Coronary artery (tissue), 2 donors: ENCODE results near the gene LMBR1L.

ENCODE experiments used
- DNase-seq: peaks from one replicate; pipeline ENCODE4 v3.0.0-alpha.2; 2017; ENCODE audit warnings: low spot score
- H3K27ac ChIP-seq, 2 donors: fragments of 200-600 bp; sonication (generic); one replicate each; pipeline ENCODE4 v1.5.1; 2016 to 2019
- H3K4me3 ChIP-seq: fragments of 200-600 bp; sonication (generic); 2 replicates; pipeline ENCODE4 v1.5.1; 2016; ENCODE audit warnings: mild to moderate bottlenecking, moderate library complexity
- CTCF ChIP-seq: fragments of 200-600 bp; sonication (generic); IDR thresholded peaks from one replicate; pipeline ENCODE4 v1.5.1; 2019; ENCODE audit warnings: antibody characterized with exemption

The LMBR1L gene

GRCh38 chr12:49052451-49053208, 58.0 kb downstream of the LMBR1L start:
- Histone ChIP-seq H3K4me3 (no peak overlapping the region), H3K27ac (no peak overlapping the region)
- no peak for TF ChIP-seq CTCF
- DNase-seq = no peak

GRCh38 chr12:49051777-49052438, 58.7 kb downstream of the LMBR1L start:
- TF ChIP-seq CTCF = no peak
- Histone ChIP-seq H3K4me3 (no peak overlapping the region), H3K27ac (no peak overlapping the region)
- DNase-seq = no peak

GRCh38 chr12:49051373-49051764, 59.3 kb downstream of the LMBR1L start:
- TF ChIP-seq CTCF = no peak
- Histone ChIP-seq H3K27ac (no peak overlapping the region), H3K4me3 (no peak overlapping the region)
- DNase-seq = no peak

GRCh38 chr12:49050507-49051372, 59.9 kb downstream of the LMBR1L start:
- TF ChIP-seq CTCF = no peak
- H3K4me3 ChIP-seq = no peak overlapping the region
- DNase-seq = no peak
- H3K27ac ChIP-seq = no peak overlapping the region

GRCh38 chr12:49049566-49050224, 61.0 kb downstream of the LMBR1L start:
- Histone ChIP-seq H3K4me3 (no peak overlapping the region), H3K27ac (no peak overlapping the region)
- DNase-seq = no peak
- TF ChIP-seq CTCF = no peak

GRCh38 chr12:49048953-49049352, 61.7 kb downstream of the LMBR1L start:
- Histone ChIP-seq H3K27ac (no peak overlapping the region), H3K4me3 (no peak overlapping the region)
- no peak for DNase-seq
- TF ChIP-seq CTCF = no peak
